ENCODE results near the gene PIAS1.

DNA sequence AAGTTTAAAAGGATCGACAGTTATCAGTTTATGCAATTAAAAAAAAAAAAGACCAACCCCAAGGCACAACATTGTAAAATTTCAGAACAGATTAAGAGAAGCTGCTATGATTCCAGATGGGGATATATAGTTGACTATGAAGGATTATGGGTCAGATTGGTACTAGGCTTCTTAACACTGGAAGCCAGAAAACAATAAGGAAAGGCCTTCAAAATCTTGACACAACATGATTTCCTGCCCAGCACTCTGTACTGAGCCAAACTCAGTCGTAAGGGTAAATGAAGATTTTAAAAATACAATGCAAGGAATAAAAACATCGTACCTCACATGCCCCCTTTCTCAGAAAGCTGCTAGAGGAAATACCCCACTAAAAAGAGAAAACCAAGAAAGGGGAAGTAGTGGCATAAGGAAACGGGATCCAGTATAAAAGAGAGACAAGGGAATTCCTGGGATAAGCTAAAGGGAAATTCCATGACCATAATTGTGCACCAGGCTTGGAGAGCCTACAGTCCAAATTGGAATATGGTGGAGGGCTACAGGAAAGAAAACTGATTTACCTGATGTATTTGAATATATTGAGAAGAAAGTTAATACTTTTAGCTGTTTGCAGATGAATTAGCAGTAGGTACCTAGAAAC, 27.9 kb downstream of the PIAS1 start:
- TF ChIP-seq, protein P1, sequence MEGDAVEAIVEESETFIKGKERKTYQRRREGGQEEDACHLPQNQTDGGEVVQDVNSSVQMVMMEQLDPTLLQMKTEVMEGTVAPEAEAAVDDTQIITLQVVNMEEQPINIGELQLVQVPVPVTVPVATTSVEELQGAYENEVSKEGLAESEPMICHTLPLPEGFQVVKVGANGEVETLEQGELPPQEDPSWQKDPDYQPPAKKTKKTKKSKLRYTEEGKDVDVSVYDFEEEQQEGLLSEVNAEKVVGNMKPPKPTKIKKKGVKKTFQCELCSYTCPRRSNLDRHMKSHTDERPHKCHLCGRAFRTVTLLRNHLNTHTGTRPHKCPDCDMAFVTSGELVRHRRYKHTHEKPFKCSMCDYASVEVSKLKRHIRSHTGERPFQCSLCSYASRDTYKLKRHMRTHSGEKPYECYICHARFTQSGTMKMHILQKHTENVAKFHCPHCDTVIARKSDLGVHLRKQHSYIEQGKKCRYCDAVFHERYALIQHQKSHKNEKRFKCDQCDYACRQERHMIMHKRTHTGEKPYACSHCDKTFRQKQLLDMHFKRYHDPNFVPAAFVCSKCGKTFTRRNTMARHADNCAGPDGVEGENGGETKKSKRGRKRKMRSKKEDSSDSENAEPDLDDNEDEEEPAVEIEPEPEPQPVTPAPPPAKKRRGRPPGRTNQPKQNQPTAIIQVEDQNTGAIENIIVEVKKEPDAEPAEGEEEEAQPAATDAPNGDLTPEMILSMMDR (tag by site-specific recombination; IDR thresholded peaks at IDR 0.05), result no peak
- TF ChIP-seq, protein P2, sequence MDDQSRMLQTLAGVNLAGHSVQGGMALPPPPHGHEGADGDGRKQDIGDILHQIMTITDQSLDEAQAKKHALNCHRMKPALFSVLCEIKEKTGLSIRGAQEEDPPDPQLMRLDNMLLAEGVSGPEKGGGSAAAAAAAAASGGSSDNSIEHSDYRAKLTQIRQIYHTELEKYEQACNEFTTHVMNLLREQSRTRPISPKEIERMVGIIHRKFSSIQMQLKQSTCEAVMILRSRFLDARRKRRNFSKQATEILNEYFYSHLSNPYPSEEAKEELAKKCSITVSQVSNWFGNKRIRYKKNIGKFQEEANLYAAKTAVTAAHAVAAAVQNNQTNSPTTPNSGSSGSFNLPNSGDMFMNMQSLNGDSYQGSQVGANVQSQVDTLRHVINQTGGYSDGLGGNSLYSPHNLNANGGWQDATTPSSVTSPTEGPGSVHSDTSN (CRISPR knock-in tag; IDR thresholded peaks at IDR 0.05), result no peak
- TF ChIP-seq ZNF292 (tag by site-specific recombination; IDR thresholded peaks at IDR 0.05; ENCODE audit: borderline replicate concordance, low read depth), result no peak
- TF ChIP-seq ZNF2 (tag by site-specific recombination; IDR thresholded peaks at IDR 0.05), result no peak
- TF ChIP-seq ZBTB17 (tag by site-specific recombination; IDR thresholded peaks at IDR 0.05), result no peak
- TF ChIP-seq MZF1 (tag by site-specific recombination; IDR thresholded peaks at IDR 0.05; ENCODE audit: borderline replicate concordance), result no peak
- no peak for TF ChIP-seq SP2 (tag by site-specific recombination; IDR thresholded peaks at IDR 0.05)
- TF ChIP-seq YY1 (tag by site-specific recombination; IDR thresholded peaks at IDR 0.05), result no peak
- TF ChIP-seq ZNF121 (tag by site-specific recombination; IDR thresholded peaks at IDR 0.05), result no peak
- no peak for TF ChIP-seq ZNF174 (tag by site-specific recombination; IDR thresholded peaks at IDR 0.05)

All from HEK293 (cell line).